Stomach (tissue), 9 donors: ENCODE results near the gene KCNH5. TPM values are rescaled to one million over a fixed set of nuclear protein-coding genes. Genes with fewer than 3 reads are reported as not detected.

Experiments
- DNase-seq, 2 donors: peaks; one replicate each; pipeline versions ENCODE4 v3.0.0 to v3.0.0-alpha.2; 2013 to 2019
- H3K27ac ChIP-seq, 5 donors: fragments of 200-600 bp in 4 of 5; sonication (generic) in 4 of 5; one replicate each; pipeline ENCODE4 v1.5.1; 2013 to 2019; ENCODE audit warnings: mild to moderate bottlenecking in 1 of 5, moderate library complexity in 1 of 5
- H3K27me3 ChIP-seq, 3 donors: fragments of 200-600 bp; sonication (generic); one replicate each; pipeline ENCODE4 v1.5.1; 2017 to 2019; ENCODE audit warnings: mixed run types in 1 of 3
- H3K36me3 ChIP-seq, 4 donors: fragments of 200-600 bp; sonication (generic); 1 replicate in 3 of 4; 2 replicates in 1 of 4; pipeline ENCODE4 v1.5.1; 2016 to 2019
- H3K4me1 ChIP-seq, 4 donors: fragments of 200-600 bp; sonication (generic); one replicate each; pipeline ENCODE4 v1.5.1; 2016 to 2019
- H3K4me3 ChIP-seq, 4 donors: fragments of 200-600 bp; sonication (generic) in 3 of 4; one replicate each; pipeline ENCODE4 v1.5.1; 2016 to 2019; ENCODE audit warnings: mild to moderate bottlenecking in 1 of 4
- H3K9me3 ChIP-seq, 4 donors: fragments of 200-600 bp; sonication (generic); one replicate each; pipeline ENCODE4 v1.5.1; 2016 to 2019
- CTCF ChIP-seq, 7 experiments: fragments of 450-650 bp in 4 of 7; fragments of 200-600 bp in 3 of 7; sonication (generic) in 3 of 7; IDR thresholded peaks; one replicate each; pipeline ENCODE4 v1.5.1; 2016 to 2019; ENCODE audit warnings: antibody characterized with exemption in 7 of 7, control low read depth in 2 of 7, mild to moderate bottlenecking in 1 of 7
- EP300 ChIP-seq: sonication (generic); formaldehyde crosslinking; IDR thresholded peaks from one replicate; pipeline ENCODE4 v1.6.1; 2017; ENCODE audit warnings: antibody characterized with exemption
- POLR2A ChIP-seq, 4 donors: fragments of 450-650 bp; IDR thresholded peaks; one replicate each; pipeline ENCODE4 v1.6.1; 2016; ENCODE audit warnings: antibody characterized with exemption in 4 of 4, control low read depth in 2 of 4, mild to moderate bottlenecking in 1 of 4, moderate library complexity in 1 of 4
- POLR2AphosphoS5 ChIP-seq, 3 donors: sonication (generic); formaldehyde crosslinking; IDR thresholded peaks; one replicate each; pipeline ENCODE4 v1.6.1; 2016; ENCODE audit warnings: antibody characterized with exemption in 3 of 3
- WGBS, 5 donors: extraction: QIAGEN DNeasy Blood & Tissue Kit in 3 of 5; methylation state at CpG; one replicate each; pipeline versions ENCODE4 v1.1.5 to v1.1.7; 2013 to 2018; 5-methylcytosine and 5-hydroxymethylcytosine counted together
- intact Hi-C: fragments of 100-400 bp; cut with DNase I; formaldehyde crosslinking; loops from one replicate; pipeline ENCODE4 v1.15.1; 2023; ENCODE audit warnings: low total_unique reads
- polyA plus RNA-seq, 3 donors: library from polyadenylated mRNA; stranded (reverse); fragments of 200-250 nt; gene quantifications; one replicate each; pipeline ENCODE4 v1.2.3, GENCODE V29; 2013
- total RNA-seq, 5 donors: library from RNA; depleted of rRNA; stranded (reverse); fragments of >200 nt; gene quantifications; one replicate each; pipeline versions ENCODE4 v1.1.0 to v1.2.3, GENCODE V29; 2014 to 2016
- donor health status: healthy with polysubstance abuse.
- donor health status: Bipolar disorder and iron deficiency.
- donor health status: healthy.

KCNH5 gene
- total and polyA plus RNA-seq, 8 donors = under 0.01 to 0.55 TPM; not detected in 6

GRCh38 chr14:62743118-62743517, 302.1 kb downstream of the KCNH5 start:
- intact Hi-C loops = no loop called here
- no peaks in the 10 kb centered on the region for H3K4me1 ChIP-seq
- no peaks in the 10 kb centered on the region for H3K9me3 ChIP-seq
- H3K27me3 ChIP-seq = no peaks in the 10 kb centered on the region
- DNase-seq = no peak
- H3K27ac ChIP-seq = no peak overlapping the region
- H3K4me3 ChIP-seq = no peak overlapping the region
- 93 to 96% (median 94%) methylated on average over 4 of the region's 4 CpGs for WGBS, 5 donors
- TF ChIP-seq CTCF (IDR thresholded peaks at IDR 0.05) (no peak), POLR2A (IDR thresholded peaks at IDR 0.05) (no peak), EP300 (no peak), POLR2AphosphoS5 (IDR thresholded peaks at IDR 0.05) (no peak)
- no peaks in the 10 kb centered on the region for H3K36me3 ChIP-seq

- H3K4me1 ChIP-seq = no peaks in the 10 kb centered on the region
- intact Hi-C loops = no loop called here
- H3K9me3 ChIP-seq = peaks cover 0 to 8% (median 3%) of the 10 kb centered on the region in 4 donors
- WGBS, 5 donors = 42 to 75% (median 68%) methylated on average over 3 of the region's 3 CpGs
- no peak overlapping the region for H3K4me3 ChIP-seq
- H3K36me3 ChIP-seq = no peaks in the 10 kb centered on the region
- no peaks in the 10 kb centered on the region for H3K27me3 ChIP-seq
- no peak for TF ChIP-seq CTCF (IDR thresholded peaks at IDR 0.05)
- no peak for TF ChIP-seq EP300
- no peak for DNase-seq
- no peak overlapping the region for H3K27ac ChIP-seq
Observed at GRCh38 chr14:62739647-62740046, 305.6 kb downstream of the KCNH5 start.

GRCh38 chr14:62736048-62737043, 308.9 kb downstream of the KCNH5 start:
- 47 to 69% (median 55%) methylated on average over 8 of the region's 8 CpGs for WGBS, 5 donors
- Histone ChIP-seq H3K4me3 (no peak overlapping the region), H3K9me3 (peaks cover 0 to 8% (median 3%) of the 10 kb centered on the region in 4 donors), H3K27me3 (no peaks in the 10 kb centered on the region), H3K4me1 (no peaks in the 10 kb centered on the region), H3K36me3 (no peaks in the 10 kb centered on the region), H3K27ac (no peak overlapping the region)
- no peak for DNase-seq
- intact Hi-C loops = no loop called here
- TF ChIP-seq EP300 (no peak), CTCF (IDR thresholded peaks at IDR 0.05) (no peak), POLR2AphosphoS5 (IDR thresholded peaks at IDR 0.05) (no peak), POLR2A (IDR thresholded peaks at IDR 0.05) (no peak)

- WGBS, 5 donors = 81 to 89% (median 85%) methylated on average over 2 of the region's 2 CpGs
- Histone ChIP-seq H3K4me1 (no peaks in the 10 kb centered on the region), H3K36me3 (no peaks in the 10 kb centered on the region), H3K27ac (no peak overlapping the region), H3K27me3 (no peaks in the 10 kb centered on the region), H3K4me3 (no peak overlapping the region), H3K9me3 (peaks cover 0 to 8% (median 3%) of the 10 kb centered on the region in 4 donors)
- intact Hi-C loops = no loop called here
- DNase-seq = no peak
- no peak for TF ChIP-seq EP300
Observed at GRCh38 chr14:62734831-62735230, 310.4 kb downstream of the KCNH5 start.

- H3K36me3 ChIP-seq = no peaks in the 10 kb centered on the region
- TF ChIP-seq POLR2AphosphoS5 (IDR thresholded peaks at IDR 0.05) = no peak
- no peak for TF ChIP-seq CTCF (IDR thresholded peaks at IDR 0.05)
- TF ChIP-seq EP300 = no peak
- TF ChIP-seq POLR2A (IDR thresholded peaks at IDR 0.05) = no peak
- 66 to 92% (median 84%) methylated on average over 2 of the region's 2 CpGs for WGBS, 5 donors
- DNase-seq = no peak
- no peak overlapping the region for H3K27ac ChIP-seq
- H3K4me1 ChIP-seq = no peaks in the 10 kb centered on the region
- no peaks in the 10 kb centered on the region for H3K27me3 ChIP-seq
- intact Hi-C loops = no loop called here
- H3K4me3 ChIP-seq = no peak overlapping the region
- no peaks in the 10 kb centered on the region for H3K9me3 ChIP-seq
Observed at GRCh38 chr14:62722406-62722805, 322.9 kb downstream of the KCNH5 start.
